ENCODE measurements around the gene SLC43A1.

GRCh38 chr11:57544566-57544965, 29.1 kb upstream of the SLC43A1 start:
- TF ChIP-seq POLR2A (IDR thresholded peaks at IDR 0.05; ENCODE audit: extremely low read depth, insufficient read length), result no peak
- no peak for TF ChIP-seq CTCF (IDR thresholded peaks at IDR 0.05; ENCODE audit: low read depth, low read length)

Measured in NB4 (cell line).